SK-N-SH treated with all-trans-retinoic acid at 6 μM for 48 hours (cell line): ENCODE data around the gene DUS2.
"Not testable (repeated sequence)": the region's sequence is repeated elsewhere in the genome, so short reads cannot be mapped to it uniquely, and the experiment has no call there.

Experiments
- ATAC-seq: fragments of 200-7000 bp; cut with Tn5 transposase; 3 replicates; pipeline ENCODE4 v1.9.1; 2020; ENCODE audit warnings: mild to moderate bottlenecking, moderate library complexity
- ARNTL ChIP-seq: fragments of 450-650 bp; formaldehyde crosslinking; IDR thresholded peaks from 2 replicates; pipeline ENCODE4 v1.5.0; 2020; ENCODE audit warnings: low read depth, mild to moderate bottlenecking, moderate library complexity, borderline replicate concordance
- BACH2 ChIP-seq: fragments of 250-450 bp; sonication (Bioruptor Pico); IDR thresholded peaks from 2 replicates; pipeline ENCODE4 v1.9.0; 2021; ENCODE audit warnings: mild to moderate bottlenecking, borderline replicate concordance
- CREB5 ChIP-seq: fragments of 250-450 bp; sonication (Bioruptor Pico); IDR thresholded peaks from 2 replicates; pipeline ENCODE4 v1.5.1; 2020; ENCODE audit warnings: low read depth, mild to moderate bottlenecking, moderate library complexity
- CSDC2 ChIP-seq: fragments of 250-450 bp; sonication (Bioruptor Pico); IDR thresholded peaks from 2 replicates; pipeline ENCODE4 v1.5.0; 2020; ENCODE audit warnings: mild to moderate bottlenecking, moderate library complexity
- CSRNP3 ChIP-seq: fragments of 250-450 bp; sonication (Bioruptor Pico); IDR thresholded peaks from 2 replicates; pipeline ENCODE4 v1.5.1; 2021; ENCODE audit warnings: mild to moderate bottlenecking, moderate library complexity
- ESRRG ChIP-seq: fragments of 250-450 bp; sonication (Bioruptor Pico); IDR thresholded peaks from 2 replicates; pipeline ENCODE4 v1.6.1; 2021; ENCODE audit warnings: mild to moderate bottlenecking
- GLIS3 ChIP-seq: fragments of 250-450 bp; sonication (Bioruptor Pico); IDR thresholded peaks from 2 replicates; pipeline ENCODE4 v1.5.0; 2020; ENCODE audit warnings: mild to moderate bottlenecking, moderate library complexity
- ISL1 ChIP-seq: fragments of 250-450 bp; sonication (Bioruptor Pico); IDR thresholded peaks from 2 replicates; pipeline ENCODE4 v2.1.2; 2022; ENCODE audit warnings: mild to moderate bottlenecking, moderate library complexity
- OSR1 ChIP-seq: fragments of 250-450 bp; sonication (Bioruptor Pico); IDR thresholded peaks from 2 replicates; pipeline ENCODE4 v1.8.0; 2022; ENCODE audit warnings: moderate library complexity, mild to moderate bottlenecking, inconsistent platforms
- POU6F1 ChIP-seq: fragments of 250-450 bp; sonication (Bioruptor Pico); IDR thresholded peaks from 2 replicates; pipeline ENCODE4 v1.8.0; 2021; ENCODE audit warnings: low read depth, mild to moderate bottlenecking, moderate library complexity, borderline replicate concordance
- PPARA ChIP-seq: fragments of 250-450 bp; sonication (Bioruptor Pico); IDR thresholded peaks from 2 replicates; pipeline ENCODE4 v1.5.0; 2020; ENCODE audit warnings: mild to moderate bottlenecking, borderline replicate concordance
- RARB ChIP-seq: fragments of 250-450 bp; sonication (Bioruptor Pico); IDR thresholded peaks from 2 replicates; pipeline ENCODE4 v1.8.0; 2021; ENCODE audit warnings: mild to moderate bottlenecking, moderate library complexity
- SNAI2 ChIP-seq: fragments of 250-450 bp; sonication (Bioruptor Pico); IDR thresholded peaks from 2 replicates; pipeline ENCODE4 v1.5.0; 2020; ENCODE audit warnings: mild to moderate bottlenecking, moderate library complexity
- TCF4 ChIP-seq: fragments of 250-450 bp; sonication (Bioruptor Pico); IDR thresholded peaks from 2 replicates; pipeline ENCODE4 v1.8.0; 2021; ENCODE audit warnings: mild to moderate bottlenecking, moderate library complexity, borderline replicate concordance
- TOX ChIP-seq: fragments of 250-450 bp; sonication (Bioruptor Pico); IDR thresholded peaks from 2 replicates; pipeline ENCODE4 v1.8.0; 2021; ENCODE audit warnings: mild to moderate bottlenecking, moderate library complexity, borderline replicate concordance
- ZC3H10 ChIP-seq: fragments of 250-450 bp; sonication (Bioruptor Pico); IDR thresholded peaks from 2 replicates; pipeline ENCODE4 v1.5.1; 2021; ENCODE audit warnings: mild to moderate bottlenecking, moderate library complexity
- ZFP3 ChIP-seq: fragments of 250-450 bp; sonication (Bioruptor Pico); IDR thresholded peaks from 2 replicates; pipeline ENCODE4 v1.5.0; 2020; ENCODE audit warnings: mild to moderate bottlenecking, moderate library complexity
- ZFP30 ChIP-seq: fragments of 450-650 bp; formaldehyde crosslinking; IDR thresholded peaks from 2 replicates; pipeline ENCODE4 v1.5.0; 2022; ENCODE audit warnings: mild to moderate bottlenecking, moderate library complexity
- ZNF565 ChIP-seq: fragments of 450-650 bp; formaldehyde crosslinking; conservative IDR thresholded peaks from 2 replicates; pipeline ENCODE4 v1.5.0; 2020; ENCODE audit warnings: low read depth, mild to moderate bottlenecking, moderate library complexity
- ZNF70 ChIP-seq: fragments of 450-650 bp; formaldehyde crosslinking; IDR thresholded peaks from 2 replicates; pipeline ENCODE4 v1.5.0; 2020; ENCODE audit warnings: mild to moderate bottlenecking, moderate library complexity
- ZNF8 ChIP-seq: fragments of 450-650 bp; formaldehyde crosslinking; IDR thresholded peaks from 2 replicates; pipeline ENCODE4 v1.5.0; 2020; ENCODE audit warnings: mild to moderate bottlenecking, moderate library complexity
- TF ChIP-seq, protein P1 (sequence below): fragments of 250-450 bp; sonication (Bioruptor Pico); IDR thresholded peaks from 2 replicates; pipeline ENCODE4 v1.8.0; 2020; ENCODE audit warnings: mild to moderate bottlenecking, moderate library complexity, borderline replicate concordance
- TF ChIP-seq, protein P2 (sequence below): fragments of 250-450 bp; sonication (Bioruptor Pico); IDR thresholded peaks from 2 replicates; pipeline ENCODE4 v1.5.0; 2020; ENCODE audit warnings: mild to moderate bottlenecking, moderate library complexity

Gene DUS2

DNA sequence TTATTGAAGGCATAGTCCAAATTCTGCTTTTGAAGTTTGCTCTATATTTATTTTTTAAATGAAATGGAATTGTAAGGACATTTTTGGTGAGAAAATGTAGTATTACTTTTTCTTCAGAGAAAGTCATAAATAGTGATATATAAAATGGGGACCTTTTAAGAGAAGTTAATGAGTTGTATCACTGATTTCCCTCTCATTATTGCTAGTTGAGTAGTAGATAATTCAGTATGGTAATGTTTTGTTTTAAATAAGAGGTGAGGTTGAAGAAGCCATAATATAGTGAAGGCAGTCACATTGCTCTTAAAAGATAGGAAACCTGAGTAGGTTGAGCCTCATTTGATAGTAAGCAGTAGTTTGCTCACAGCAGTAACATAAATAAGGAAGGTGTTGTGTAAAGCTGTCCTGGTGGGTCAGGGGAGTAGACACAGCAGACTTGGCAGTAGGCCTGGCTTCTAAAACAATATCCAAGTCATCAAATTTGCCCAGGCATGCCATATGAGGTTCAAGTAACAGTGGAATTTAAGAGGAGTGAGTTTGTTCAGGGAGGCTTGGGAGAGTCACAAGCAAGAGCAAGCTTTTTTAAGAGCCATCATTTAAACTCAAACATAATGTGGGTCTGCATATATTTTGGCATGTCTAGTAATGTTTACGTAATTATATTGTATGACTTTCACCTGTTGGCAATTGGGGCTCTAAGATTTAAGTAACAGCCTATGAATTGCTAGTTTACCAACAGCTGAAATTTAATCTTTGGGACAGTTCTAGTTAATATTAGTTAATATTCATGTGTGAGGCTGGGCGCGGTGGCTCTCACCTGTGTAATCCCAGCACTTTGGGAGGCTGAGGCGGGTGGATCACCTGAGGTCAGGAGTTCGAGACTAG lies 68.5 kb downstream of the DUS2 start (continued):
- TF ChIP-seq, protein P1, sequence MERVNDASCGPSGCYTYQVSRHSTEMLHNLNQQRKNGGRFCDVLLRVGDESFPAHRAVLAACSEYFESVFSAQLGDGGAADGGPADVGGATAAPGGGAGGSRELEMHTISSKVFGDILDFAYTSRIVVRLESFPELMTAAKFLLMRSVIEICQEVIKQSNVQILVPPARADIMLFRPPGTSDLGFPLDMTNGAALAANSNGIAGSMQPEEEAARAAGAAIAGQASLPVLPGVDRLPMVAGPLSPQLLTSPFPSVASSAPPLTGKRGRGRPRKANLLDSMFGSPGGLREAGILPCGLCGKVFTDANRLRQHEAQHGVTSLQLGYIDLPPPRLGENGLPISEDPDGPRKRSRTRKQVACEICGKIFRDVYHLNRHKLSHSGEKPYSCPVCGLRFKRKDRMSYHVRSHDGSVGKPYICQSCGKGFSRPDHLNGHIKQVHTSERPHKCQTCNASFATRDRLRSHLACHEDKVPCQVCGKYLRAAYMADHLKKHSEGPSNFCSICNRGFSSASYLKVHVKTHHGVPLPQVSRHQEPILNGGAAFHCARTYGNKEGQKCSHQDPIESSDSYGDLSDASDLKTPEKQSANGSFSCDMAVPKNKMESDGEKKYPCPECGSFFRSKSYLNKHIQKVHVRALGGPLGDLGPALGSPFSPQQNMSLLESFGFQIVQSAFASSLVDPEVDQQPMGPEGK (CRISPR knock-in tag), result no peak
- TF ChIP-seq ZC3H10 (CRISPR knock-in tag), result no peak
- TF ChIP-seq PPARA (CRISPR knock-in tag), result no peak
- no peak for TF ChIP-seq POU6F1 (CRISPR knock-in tag)
- TF ChIP-seq TCF4 (CRISPR knock-in tag), result no peak
- no peak for TF ChIP-seq SNAI2 (CRISPR knock-in tag)
- no peak for TF ChIP-seq CSDC2
- TF ChIP-seq ZNF8 (CRISPR knock-in tag), result no peak
- no peak for TF ChIP-seq ZNF565 (CRISPR knock-in tag)

- not testable (repeated sequence) for ATAC-seq
Observed at GRCh38 chr16:68092275-68092674, 69.2 kb downstream of the DUS2 start.

- TF ChIP-seq RARB (no peak), ESRRG (no peak), SNAI2 (CRISPR knock-in tag) (no peak), ZNF565 (CRISPR knock-in tag) (no peak), ZC3H10 (CRISPR knock-in tag) (no peak), ISL1 (no peak), OSR1 (CRISPR knock-in tag) (no peak), ARNTL (no peak), CSRNP3 (CRISPR knock-in tag) (no peak), CREB5 (CRISPR knock-in tag) (no peak), TOX (no peak), BACH2 (CRISPR knock-in tag) (no peak), GLIS3 (CRISPR knock-in tag) (no peak), ZFP30 (CRISPR knock-in tag) (no peak), ZFP3 (CRISPR knock-in tag) (no peak), ZNF70 (CRISPR knock-in tag) (no peak), PPARA (CRISPR knock-in tag) (no peak), POU6F1 (CRISPR knock-in tag) (no peak)
- TF ChIP-seq, protein P1 (CRISPR knock-in tag), result no peak
- TF ChIP-seq, protein P2, sequence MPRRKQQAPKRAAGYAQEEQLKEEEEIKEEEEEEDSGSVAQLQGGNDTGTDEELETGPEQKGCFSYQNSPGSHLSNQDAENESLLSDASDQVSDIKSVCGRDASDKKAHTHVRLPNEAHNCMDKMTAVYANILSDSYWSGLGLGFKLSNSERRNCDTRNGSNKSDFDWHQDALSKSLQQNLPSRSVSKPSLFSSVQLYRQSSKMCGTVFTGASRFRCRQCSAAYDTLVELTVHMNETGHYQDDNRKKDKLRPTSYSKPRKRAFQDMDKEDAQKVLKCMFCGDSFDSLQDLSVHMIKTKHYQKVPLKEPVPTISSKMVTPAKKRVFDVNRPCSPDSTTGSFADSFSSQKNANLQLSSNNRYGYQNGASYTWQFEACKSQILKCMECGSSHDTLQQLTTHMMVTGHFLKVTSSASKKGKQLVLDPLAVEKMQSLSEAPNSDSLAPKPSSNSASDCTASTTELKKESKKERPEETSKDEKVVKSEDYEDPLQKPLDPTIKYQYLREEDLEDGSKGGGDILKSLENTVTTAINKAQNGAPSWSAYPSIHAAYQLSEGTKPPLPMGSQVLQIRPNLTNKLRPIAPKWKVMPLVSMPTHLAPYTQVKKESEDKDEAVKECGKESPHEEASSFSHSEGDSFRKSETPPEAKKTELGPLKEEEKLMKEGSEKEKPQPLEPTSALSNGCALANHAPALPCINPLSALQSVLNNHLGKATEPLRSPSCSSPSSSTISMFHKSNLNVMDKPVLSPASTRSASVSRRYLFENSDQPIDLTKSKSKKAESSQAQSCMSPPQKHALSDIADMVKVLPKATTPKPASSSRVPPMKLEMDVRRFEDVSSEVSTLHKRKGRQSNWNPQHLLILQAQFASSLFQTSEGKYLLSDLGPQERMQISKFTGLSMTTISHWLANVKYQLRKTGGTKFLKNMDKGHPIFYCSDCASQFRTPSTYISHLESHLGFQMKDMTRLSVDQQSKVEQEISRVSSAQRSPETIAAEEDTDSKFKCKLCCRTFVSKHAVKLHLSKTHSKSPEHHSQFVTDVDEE (CRISPR knock-in tag), result no peak
- TF ChIP-seq, all 23 proteins: peak for 0
Observed at GRCh38 chr16:68093816-68094613, 70.9 kb downstream of the DUS2 start.

More at GRCh38 chr16:68093816-68094613, 70.9 kb downstream of the DUS2 start:
- ATAC-seq, result peak; percentile 90
